Measurements from ENCODE around the gene TRIM14. TPM values are rescaled to one million over a fixed set of nuclear protein-coding genes. Genes with fewer than 3 reads are reported as not detected.

The TRIM14 gene
- total RNA-seq, 1 experiment from 2014 or later = 34.5 TPM

DNA sequence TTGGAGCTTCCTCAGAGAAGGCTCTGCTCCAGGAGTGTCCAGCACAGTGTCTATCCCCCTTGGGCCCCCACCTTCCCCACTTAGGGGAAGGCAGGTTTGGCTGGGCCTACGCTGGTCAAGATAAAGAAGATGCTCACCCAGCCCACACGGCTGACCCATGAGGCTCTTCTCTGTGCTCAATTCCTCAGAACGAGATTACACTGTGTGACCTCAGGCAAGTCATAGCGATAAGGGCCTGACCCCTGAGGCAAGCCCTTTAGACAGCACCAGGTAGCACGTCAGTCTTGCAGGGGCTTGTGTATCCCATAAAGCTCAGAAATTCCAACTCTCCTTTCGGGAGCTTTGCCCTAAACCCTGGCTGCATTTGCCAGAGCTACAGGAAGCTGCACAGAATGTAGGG lies 40.8 kb upstream of the TRIM14 start:
- Histone ChIP-seq H3K4me3 (ENCODE audit: low read depth, low read length) (no peak overlapping the region), H3K36me3 (ENCODE audit: control insufficient read depth, insufficient read depth, low read length) (no peaks in the 10 kb centered on the region; the same call in 1 of the 2 replicates), H3K27me3 (replicated peaks; ENCODE audit: control insufficient read depth, insufficient read depth, low read length) (no peaks in the 10 kb centered on the region), H3K4me1 (peaks cover 15% of the 10 kb centered on the region), H3K9me3 (no peaks in the 10 kb centered on the region)
- Mint-ChIP-seq H3K27ac (ENCODE audit: unreplicated experiment) (peak overlapping the region; percentile 71), H3K36me3 (ENCODE audit: insufficient read depth, unreplicated experiment) (peaks cover 9% of the 10 kb centered on the region), H3K4me1 (ENCODE audit: low read depth, unreplicated experiment) (peaks cover 21% of the 10 kb centered on the region), H3K9me3 (ENCODE audit: unreplicated experiment) (no peaks in the 10 kb centered on the region), H3K27me3 (ENCODE audit: insufficient read depth, unreplicated experiment) (no peaks in the 10 kb centered on the region), H3K4me3 (ENCODE audit: unreplicated experiment) (no peak overlapping the region)
- BruUV-seq (replicated peaks) = no TSS peak
- DNase-seq = no peak
- intact Hi-C loops (cut with micrococcal nuclease; ENCODE audit: unreplicated experiment) = no loop called here
- ChIA-PET POLR2A (no interaction called here), CTCF (interaction anchor here (1.5 kb wide), 1 partner anchor 17 kb away, joined by 3 read pairs; no protein-coding TSS in a partner anchor)
- TF ChIP-seq, protein P1, sequence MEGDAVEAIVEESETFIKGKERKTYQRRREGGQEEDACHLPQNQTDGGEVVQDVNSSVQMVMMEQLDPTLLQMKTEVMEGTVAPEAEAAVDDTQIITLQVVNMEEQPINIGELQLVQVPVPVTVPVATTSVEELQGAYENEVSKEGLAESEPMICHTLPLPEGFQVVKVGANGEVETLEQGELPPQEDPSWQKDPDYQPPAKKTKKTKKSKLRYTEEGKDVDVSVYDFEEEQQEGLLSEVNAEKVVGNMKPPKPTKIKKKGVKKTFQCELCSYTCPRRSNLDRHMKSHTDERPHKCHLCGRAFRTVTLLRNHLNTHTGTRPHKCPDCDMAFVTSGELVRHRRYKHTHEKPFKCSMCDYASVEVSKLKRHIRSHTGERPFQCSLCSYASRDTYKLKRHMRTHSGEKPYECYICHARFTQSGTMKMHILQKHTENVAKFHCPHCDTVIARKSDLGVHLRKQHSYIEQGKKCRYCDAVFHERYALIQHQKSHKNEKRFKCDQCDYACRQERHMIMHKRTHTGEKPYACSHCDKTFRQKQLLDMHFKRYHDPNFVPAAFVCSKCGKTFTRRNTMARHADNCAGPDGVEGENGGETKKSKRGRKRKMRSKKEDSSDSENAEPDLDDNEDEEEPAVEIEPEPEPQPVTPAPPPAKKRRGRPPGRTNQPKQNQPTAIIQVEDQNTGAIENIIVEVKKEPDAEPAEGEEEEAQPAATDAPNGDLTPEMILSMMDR (IDR thresholded peaks at IDR 0.05; ENCODE audit: insufficient read depth in 1 of 2, low read depth in 1 of 2, low read length in 1 of 2, severe bottlenecking in 1 of 2, unreplicated experiment in 1 of 2) = no peak

DNA sequence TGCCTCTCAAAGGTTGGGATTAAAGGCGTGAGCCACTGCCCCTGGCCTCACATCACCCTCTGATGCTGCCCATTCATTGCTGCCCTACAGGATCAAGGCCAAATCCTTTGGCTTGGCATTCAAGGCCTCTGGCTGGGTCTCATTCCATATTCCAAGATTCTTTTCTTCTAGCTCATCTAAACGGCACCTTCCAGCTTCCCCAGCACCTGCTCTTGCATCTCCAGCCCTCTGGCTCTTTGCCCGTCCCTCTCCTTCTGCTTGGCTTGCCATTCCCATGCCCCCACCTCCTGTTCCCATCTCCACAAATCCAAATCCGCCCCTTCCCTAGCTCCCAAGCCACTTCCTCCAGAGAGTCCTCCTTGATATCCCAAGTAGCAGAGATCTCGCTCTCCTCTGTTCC lies 40.3 kb upstream of the TRIM14 start:
- Mint-ChIP-seq H3K9me3 (ENCODE audit: unreplicated experiment) (no peaks in the 10 kb centered on the region), H3K4me1 (ENCODE audit: low read depth, unreplicated experiment) (peaks cover 21% of the 10 kb centered on the region), H3K27ac (ENCODE audit: unreplicated experiment) (peak overlapping the region; percentile 71), H3K4me3 (ENCODE audit: unreplicated experiment) (no peak overlapping the region), H3K36me3 (ENCODE audit: insufficient read depth, unreplicated experiment) (peaks cover 13% of the 10 kb centered on the region), H3K27me3 (ENCODE audit: insufficient read depth, unreplicated experiment) (no peaks in the 10 kb centered on the region)
- Histone ChIP-seq H3K36me3 (ENCODE audit: control insufficient read depth, insufficient read depth, low read length) (no peaks in the 10 kb centered on the region; the same call in 1 of the 2 replicates), H3K4me3 (ENCODE audit: low read depth, low read length) (no peak overlapping the region), H3K9me3 (no peaks in the 10 kb centered on the region), H3K4me1 (peaks cover 15% of the 10 kb centered on the region), H3K27me3 (replicated peaks; ENCODE audit: control insufficient read depth, insufficient read depth, low read length) (no peaks in the 10 kb centered on the region)
- ChIA-PET POLR2A (no interaction called here), CTCF (interaction anchor here (1.5 kb wide), 1 partner anchor 18 kb away, joined by 3 read pairs; no protein-coding TSS in a partner anchor)
- intact Hi-C loops (cut with micrococcal nuclease; ENCODE audit: unreplicated experiment) = no loop called here
- BruUV-seq (replicated peaks) = no TSS peak
- DNase-seq = no peak
- TF ChIP-seq, protein P1 (IDR thresholded peaks at IDR 0.05; ENCODE audit: insufficient read depth in 1 of 2, low read depth in 1 of 2, low read length in 1 of 2, severe bottlenecking in 1 of 2, unreplicated experiment in 1 of 2) = no peak

DNA sequence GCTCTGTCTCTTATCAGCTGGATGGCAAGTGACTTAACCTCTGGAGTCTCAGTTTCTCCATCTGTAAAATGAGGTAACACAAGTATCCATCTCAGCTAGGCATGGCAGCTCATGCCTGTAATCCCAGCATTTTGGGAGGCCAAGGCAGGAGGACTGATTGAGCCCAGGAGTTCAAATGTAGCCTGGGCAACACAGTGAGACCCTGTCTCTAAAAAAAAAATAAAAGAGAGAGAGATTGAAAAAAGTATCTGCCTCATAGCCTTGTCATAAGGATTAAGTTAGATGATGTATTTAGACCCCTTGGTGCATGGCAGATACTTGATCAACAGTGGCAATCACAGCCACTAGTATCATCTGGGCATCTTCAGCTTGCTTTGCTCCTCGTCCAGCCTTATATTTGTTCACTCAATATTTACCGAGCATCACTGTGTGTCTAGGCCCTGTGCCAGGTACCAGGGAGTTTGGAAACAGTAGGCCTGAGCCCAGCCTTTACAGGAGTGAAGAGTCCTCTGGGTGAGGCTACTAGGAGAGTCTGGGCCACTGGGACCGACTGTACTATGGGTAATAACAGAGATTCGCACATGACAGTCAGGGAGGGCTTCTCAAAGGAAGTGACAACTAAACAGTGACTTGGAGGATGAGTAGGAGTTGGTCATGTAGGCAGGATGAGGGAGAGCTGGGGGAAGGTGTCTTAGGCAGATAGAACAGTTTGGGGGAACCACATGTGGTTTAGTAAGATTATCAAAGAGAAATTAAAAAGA lies 39.2 kb upstream of the TRIM14 start:
- no peak overlapping the region for H3K27ac Mint-ChIP-seq (ENCODE audit: unreplicated experiment)

More for the DNA sequence above, 39.2 kb upstream of the TRIM14 start:
- CTCF ChIA-PET = no interaction called here
- POLR2A ChIA-PET = interaction anchor here (0.6 kb wide), 1 partner anchor 14 kb away, joined by 4 read pairs; no protein-coding TSS in a partner anchor
- no peak overlapping the region for H3K4me3 ChIP-seq (ENCODE audit: low read depth, low read length)
- Mint-ChIP-seq H3K27me3 (ENCODE audit: insufficient read depth, unreplicated experiment) (no peaks in the 10 kb centered on the region), H3K4me1 (ENCODE audit: low read depth, unreplicated experiment) (peaks cover 12% of the 10 kb centered on the region), H3K9me3 (ENCODE audit: unreplicated experiment) (no peaks in the 10 kb centered on the region), H3K4me3 (ENCODE audit: unreplicated experiment) (no peak overlapping the region), H3K36me3 (ENCODE audit: insufficient read depth, unreplicated experiment) (peaks cover 13% of the 10 kb centered on the region)
- no peaks in the 10 kb centered on the region for H3K9me3 ChIP-seq
- DNase-seq = no peak
- no peaks in the 10 kb centered on the region for H3K27me3 ChIP-seq (replicated peaks; ENCODE audit: control insufficient read depth, insufficient read depth, low read length)
- no TSS peak for BruUV-seq (replicated peaks)
- TF ChIP-seq, protein P1 (IDR thresholded peaks at IDR 0.05; ENCODE audit: insufficient read depth in 1 of 2, low read depth in 1 of 2, low read length in 1 of 2, severe bottlenecking in 1 of 2, unreplicated experiment in 1 of 2) = no peak
- intact Hi-C loops (cut with micrococcal nuclease; ENCODE audit: unreplicated experiment) = no loop called here
- no peaks in the 10 kb centered on the region; the same call in 1 of the 2 replicates for H3K36me3 ChIP-seq (ENCODE audit: control insufficient read depth, insufficient read depth, low read length)
- peaks cover 6% of the 10 kb centered on the region for H3K4me1 ChIP-seq

Data from Caco-2 (cell line).